Skeletal muscle satellite cell (primary cell): ENCODE results near the gene SV2B.

Experiments
- H3K27me3 ChIP-seq: 2 replicates; pipeline ENCODE4 v1.7.0; 2013; ENCODE audit warnings: low read length; ENCODE audit not compliant: control insufficient read depth, insufficient read depth
- H3K36me3 ChIP-seq: 2 replicates; pipeline ENCODE4 v1.7.0; 2013; ENCODE audit warnings: mild to moderate bottlenecking, control low read depth, low read length; ENCODE audit not compliant: insufficient read depth
- H3K4me1 ChIP-seq: 2 replicates; pipeline ENCODE4 v1.7.0; 2013; ENCODE audit warnings: low read length; ENCODE audit not compliant: control insufficient read depth, insufficient read depth
- H3K4me2 ChIP-seq: 2 replicates; pipeline ENCODE4 v1.7.0; 2013; ENCODE audit warnings: mild to moderate bottlenecking, low read length
- H3K4me3 ChIP-seq: 2 replicates; pipeline ENCODE4 v1.7.0; 2013; ENCODE audit warnings: low read length
- H3K9ac ChIP-seq: 2 replicates; pipeline ENCODE4 v1.7.0; 2013; ENCODE audit warnings: mild to moderate bottlenecking, low read depth, low read length, moderate library complexity
- H3K9me3 ChIP-seq: replicated peaks from 2 replicates; pipeline ENCODE4 v1.7.0; 2013; ENCODE audit warnings: mild to moderate bottlenecking, control low read depth, low read length

SV2B gene

DNA sequence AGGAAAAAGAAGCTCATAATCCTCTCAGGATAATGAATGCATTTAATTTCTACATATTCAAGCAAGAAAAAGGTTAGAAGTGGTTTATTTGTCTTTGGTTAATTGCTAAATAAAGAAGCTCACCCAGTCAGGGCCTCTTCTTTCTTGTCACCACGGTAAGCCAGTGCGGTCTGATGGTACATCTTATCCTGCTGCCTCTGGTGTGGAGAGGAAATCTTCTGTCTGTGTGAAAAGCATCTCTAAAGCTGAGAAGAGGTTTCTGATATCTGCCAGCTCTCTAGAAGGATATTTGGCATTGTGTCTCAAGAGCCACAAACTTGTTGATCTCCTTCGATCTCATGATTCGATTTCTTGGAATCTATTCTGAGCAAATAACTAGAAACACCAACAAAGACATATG is 144.9 kb downstream of the SV2B start:
- no peaks in the 10 kb centered on the region for H3K9me3 ChIP-seq
- H3K36me3 ChIP-seq = no peaks in the 10 kb centered on the region
- peaks cover 9% of the 10 kb centered on the region for H3K27me3 ChIP-seq
- no peak overlapping the region for H3K9ac ChIP-seq
- no peak overlapping the region for H3K4me3 ChIP-seq
- H3K4me2 ChIP-seq = no peak overlapping the region
- no peaks in the 10 kb centered on the region for H3K4me1 ChIP-seq

DNA sequence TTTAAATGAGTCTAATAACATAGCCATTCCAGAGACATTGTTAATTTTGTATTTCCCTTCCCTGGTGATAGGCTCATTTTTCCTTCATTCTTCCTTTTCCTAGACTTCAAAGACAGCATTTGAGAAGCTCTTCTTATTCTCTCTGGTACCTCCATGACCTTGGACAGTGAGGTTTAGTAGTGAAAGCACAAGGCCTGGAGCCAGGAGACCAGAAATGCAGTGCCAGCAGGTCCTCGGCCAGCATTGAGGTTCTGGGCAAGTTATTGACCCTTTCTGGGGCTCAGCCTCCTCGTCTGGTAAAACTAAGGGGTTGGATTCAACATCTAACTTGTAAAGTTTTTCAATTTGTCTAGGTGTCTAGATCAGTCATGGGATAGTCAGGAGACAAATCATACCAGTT is 146.9 kb downstream of the SV2B start:
- no peaks in the 10 kb centered on the region for H3K4me1 ChIP-seq
- no peaks in the 10 kb centered on the region for H3K36me3 ChIP-seq
- H3K4me2 ChIP-seq = no peak overlapping the region
- H3K27me3 ChIP-seq = peaks cover 4% of the 10 kb centered on the region
- no peak overlapping the region for H3K9ac ChIP-seq
- no peaks in the 10 kb centered on the region for H3K9me3 ChIP-seq
- H3K4me3 ChIP-seq = no peak overlapping the region

DNA sequence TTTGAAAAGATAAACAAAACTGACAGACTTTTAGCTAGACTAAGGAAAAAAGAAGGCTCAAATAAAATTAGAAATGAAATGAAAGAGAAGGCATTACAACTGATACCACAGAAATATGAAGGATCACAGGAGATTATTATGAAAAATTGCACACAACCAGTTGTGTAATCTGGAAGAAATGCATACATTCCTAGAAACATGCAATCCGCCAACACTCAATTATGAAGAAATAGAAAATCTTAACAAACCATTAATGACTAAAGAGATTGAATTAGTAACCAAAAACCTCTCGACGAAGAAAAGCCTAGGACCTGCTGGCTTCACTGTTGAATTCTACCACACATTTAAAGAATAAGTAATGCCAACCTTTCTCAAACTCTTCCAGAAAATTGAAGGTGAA is 149.5 kb downstream of the SV2B start:
- H3K9me3 ChIP-seq = no peaks in the 10 kb centered on the region
- H3K4me3 ChIP-seq = no peak overlapping the region
- H3K27me3 ChIP-seq = no peaks in the 10 kb centered on the region
- H3K4me1 ChIP-seq = no peaks in the 10 kb centered on the region
- H3K36me3 ChIP-seq = no peaks in the 10 kb centered on the region
- H3K4me2 ChIP-seq = no peak overlapping the region
- H3K9ac ChIP-seq = no peak overlapping the region

DNA sequence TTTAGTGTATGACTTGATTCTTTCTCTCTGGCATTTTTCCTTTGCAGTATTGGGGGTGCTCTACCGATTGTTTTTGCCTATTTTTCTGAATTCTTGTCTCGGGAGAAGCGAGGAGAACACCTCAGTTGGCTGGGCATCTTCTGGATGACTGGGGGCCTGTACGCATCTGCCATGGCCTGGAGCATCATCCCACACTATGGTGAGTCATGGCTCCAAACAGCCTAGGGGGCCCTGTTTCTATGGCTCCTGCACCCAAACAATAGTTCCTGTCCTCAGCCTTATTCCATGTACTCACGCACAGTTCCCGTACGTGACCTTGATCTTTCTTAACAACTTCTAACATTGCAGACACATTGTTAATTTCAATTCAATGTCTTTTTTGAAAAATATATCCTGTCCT is 152.3 kb downstream of the SV2B start:
- no peak overlapping the region for H3K9ac ChIP-seq
- no peak overlapping the region for H3K4me3 ChIP-seq
- H3K4me1 ChIP-seq = no peaks in the 10 kb centered on the region
- H3K27me3 ChIP-seq = no peaks in the 10 kb centered on the region
- no peaks in the 10 kb centered on the region for H3K9me3 ChIP-seq
- H3K36me3 ChIP-seq = no peaks in the 10 kb centered on the region
- no peak overlapping the region for H3K4me2 ChIP-seq

DNA sequence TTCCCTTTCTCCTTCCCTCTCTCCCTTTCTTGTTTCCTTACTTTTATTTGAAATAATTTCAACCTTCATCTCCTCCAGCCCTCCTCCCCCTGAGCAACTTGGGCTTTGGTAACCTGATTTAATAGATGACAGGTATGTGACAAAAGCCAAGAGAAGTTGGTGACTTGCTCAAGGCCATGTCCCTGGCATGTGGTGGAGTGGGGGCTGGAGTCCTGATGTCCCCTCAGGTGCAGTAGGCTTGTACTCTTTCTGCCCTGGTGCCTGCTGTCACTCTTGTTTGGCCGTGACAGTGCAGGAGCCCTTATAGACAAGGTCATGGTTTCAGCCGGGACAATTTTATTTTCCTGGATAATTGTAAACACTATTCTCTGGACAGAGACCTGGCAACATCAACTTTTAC is 152.7 kb downstream of the SV2B start:
- Histone ChIP-seq H3K36me3 (no peaks in the 10 kb centered on the region), H3K9ac (no peak overlapping the region), H3K27me3 (no peaks in the 10 kb centered on the region), H3K4me2 (no peak overlapping the region), H3K4me3 (no peak overlapping the region), H3K4me1 (no peaks in the 10 kb centered on the region), H3K9me3 (no peaks in the 10 kb centered on the region)

DNA sequence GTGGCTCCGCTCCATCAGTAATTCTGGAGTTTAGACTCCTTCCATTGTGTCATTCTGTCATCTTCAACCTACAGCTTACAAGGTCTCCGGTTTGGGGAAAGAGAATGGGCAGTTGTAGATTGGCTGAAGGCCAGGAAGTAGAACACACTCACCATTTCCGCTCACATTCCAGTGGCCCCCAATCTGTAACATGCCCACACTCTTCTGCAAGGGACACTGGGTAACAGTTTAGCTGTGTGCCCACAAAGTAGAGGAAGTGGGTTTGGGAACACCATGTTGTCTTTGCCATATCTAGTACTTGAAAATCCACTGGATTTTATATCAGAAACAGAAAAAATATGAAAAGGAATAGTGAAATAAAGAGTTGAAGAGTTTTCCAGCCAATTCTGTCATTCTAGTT is 153.5 kb downstream of the SV2B start:
- no peaks in the 10 kb centered on the region for H3K4me1 ChIP-seq
- no peaks in the 10 kb centered on the region for H3K27me3 ChIP-seq
- no peaks in the 10 kb centered on the region for H3K36me3 ChIP-seq
- H3K4me2 ChIP-seq = no peak overlapping the region
- no peak overlapping the region for H3K9ac ChIP-seq
- no peaks in the 10 kb centered on the region for H3K9me3 ChIP-seq
- no peak overlapping the region for H3K4me3 ChIP-seq

DNA sequence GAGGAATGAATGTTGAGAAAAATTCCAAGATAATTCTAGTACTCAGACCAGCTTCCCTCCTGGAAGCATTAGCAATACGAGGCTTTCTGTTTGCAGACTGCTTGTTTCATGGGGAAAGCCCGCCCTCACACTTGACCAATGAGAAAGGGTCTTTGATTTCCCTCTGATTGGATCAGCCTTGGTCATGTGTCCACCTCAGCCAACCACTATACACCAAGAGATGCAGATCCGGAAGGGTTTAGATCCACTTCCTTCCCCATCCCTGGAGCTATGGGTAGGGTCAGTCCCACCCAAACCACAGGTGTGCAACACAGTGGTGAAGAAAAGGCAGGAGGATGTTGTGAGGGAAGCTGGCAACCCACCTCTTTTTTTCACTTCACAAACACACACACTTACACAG is 154.7 kb downstream of the SV2B start:
- Histone ChIP-seq H3K27me3 (no peaks in the 10 kb centered on the region), H3K4me1 (no peaks in the 10 kb centered on the region), H3K36me3 (no peaks in the 10 kb centered on the region), H3K4me2 (no peak overlapping the region), H3K9ac (no peak overlapping the region), H3K9me3 (no peaks in the 10 kb centered on the region), H3K4me3 (no peak overlapping the region)

DNA sequence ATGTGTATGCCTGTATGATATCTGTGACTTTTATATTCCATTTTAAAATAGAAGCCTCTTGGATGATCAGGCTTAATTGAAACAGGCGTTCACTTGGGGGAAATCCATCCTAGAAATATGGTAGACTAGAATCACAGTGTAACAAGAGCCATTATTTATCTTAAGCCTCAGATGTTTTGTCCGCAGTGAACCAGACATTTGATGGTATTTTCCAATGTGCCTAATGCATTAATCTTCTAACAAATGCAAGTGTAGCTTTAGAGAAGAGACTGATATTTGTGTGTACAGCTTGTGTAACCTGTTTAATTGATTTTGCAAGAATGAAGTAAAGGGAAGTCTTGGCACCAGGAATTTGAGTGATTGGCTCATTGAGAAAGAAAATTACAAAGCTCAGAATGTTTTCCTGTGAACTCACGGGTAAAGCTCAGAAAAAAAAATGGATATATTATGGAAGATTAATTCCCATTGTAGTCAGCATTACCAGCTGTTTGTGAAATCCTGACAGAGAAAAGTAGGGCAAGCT is 155.7 kb downstream of the SV2B start:
- H3K9me3 ChIP-seq = no peaks in the 10 kb centered on the region
- H3K4me1 ChIP-seq = no peaks in the 10 kb centered on the region

DNA sequence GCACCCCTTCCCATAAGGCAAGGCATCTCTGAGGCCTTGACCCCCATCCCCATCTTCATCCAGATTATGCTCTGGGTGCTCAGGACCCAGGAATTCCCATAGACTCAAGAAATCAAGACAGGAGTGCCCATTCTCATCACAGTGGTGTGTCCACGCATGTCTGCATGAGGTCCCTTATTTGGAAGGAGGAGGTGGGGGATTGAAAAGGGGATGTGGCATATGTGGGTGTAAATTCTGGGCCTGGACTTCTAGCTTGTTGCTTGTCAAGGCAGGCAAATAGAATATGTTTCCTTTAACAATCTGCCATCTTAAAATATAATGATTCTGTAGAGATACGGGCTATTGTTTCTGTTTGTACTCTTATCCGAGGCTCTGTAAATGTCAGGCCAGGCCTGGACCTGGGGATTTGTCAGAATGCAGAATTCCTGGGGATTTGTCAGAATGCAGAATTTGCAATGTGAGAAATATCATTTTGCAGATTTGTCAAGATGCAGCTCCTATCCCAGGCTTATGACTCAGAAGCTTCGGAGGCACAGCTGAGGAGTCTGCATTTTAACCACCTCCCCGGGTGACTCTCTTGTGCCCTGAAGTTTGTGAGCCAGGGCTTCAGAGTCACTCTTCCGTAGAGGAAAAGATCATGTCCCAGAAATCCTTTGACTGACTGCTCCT is 157.8 kb downstream of the SV2B start:
- no peaks in the 10 kb centered on the region for H3K4me1 ChIP-seq
- no peaks in the 10 kb centered on the region for H3K9me3 ChIP-seq
- H3K27me3 ChIP-seq = peaks cover 3% of the 10 kb centered on the region
- H3K36me3 ChIP-seq = no peaks in the 10 kb centered on the region
- no peak overlapping the region for H3K4me3 ChIP-seq
- H3K9ac ChIP-seq = no peak overlapping the region
- H3K4me2 ChIP-seq = no peak overlapping the region

More for the DNA sequence above, 155.7 kb downstream of the SV2B start:
- H3K9ac ChIP-seq = no peak overlapping the region
- H3K4me3 ChIP-seq = no peak overlapping the region
- no peaks in the 10 kb centered on the region for H3K36me3 ChIP-seq
- H3K27me3 ChIP-seq = no peaks in the 10 kb centered on the region
- no peak overlapping the region for H3K4me2 ChIP-seq

DNA sequence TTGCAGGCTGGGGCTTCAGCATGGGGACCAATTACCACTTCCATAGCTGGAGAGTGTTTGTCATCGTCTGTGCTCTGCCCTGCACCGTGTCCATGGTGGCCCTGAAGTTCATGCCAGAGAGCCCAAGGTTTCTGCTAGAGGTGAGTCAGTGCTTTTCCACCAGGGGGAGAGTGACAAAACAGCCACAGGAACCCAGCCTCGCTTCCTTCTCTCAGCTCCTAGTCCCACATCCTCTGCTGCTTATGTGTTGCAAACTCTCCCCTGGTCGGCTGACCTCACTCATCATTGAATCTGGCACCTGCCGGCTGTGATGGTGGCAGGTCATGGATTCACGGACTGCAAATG is 158.3 kb downstream of the SV2B start:
- Histone ChIP-seq H3K9ac (no peak overlapping the region), H3K9me3 (no peaks in the 10 kb centered on the region), H3K4me1 (no peaks in the 10 kb centered on the region)

DNA sequence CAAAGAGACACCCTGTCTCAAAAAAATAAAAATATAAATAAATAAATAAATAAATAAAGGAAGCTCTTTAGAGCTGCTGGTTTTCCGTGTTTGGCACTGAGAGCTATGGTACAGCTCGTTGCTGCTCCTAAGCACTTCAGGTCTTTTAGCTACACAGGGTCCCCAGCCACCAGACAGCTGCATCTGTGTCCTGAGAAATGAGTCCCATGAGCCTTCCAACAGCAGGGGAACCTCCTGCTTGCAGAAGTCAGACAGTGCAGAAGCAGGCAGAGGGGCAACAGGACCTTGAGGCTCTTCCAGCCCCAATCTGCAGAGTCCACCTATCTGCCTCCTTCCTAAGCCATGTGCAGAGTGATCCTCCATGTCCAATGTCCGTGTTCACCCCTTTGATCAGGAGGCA is 159.0 kb downstream of the SV2B start:
- no peaks in the 10 kb centered on the region for H3K9me3 ChIP-seq
- H3K4me2 ChIP-seq = no peak overlapping the region
- H3K36me3 ChIP-seq = no peaks in the 10 kb centered on the region
- no peaks in the 10 kb centered on the region for H3K4me1 ChIP-seq
- H3K4me3 ChIP-seq = no peak overlapping the region
- H3K9ac ChIP-seq = no peak overlapping the region
- peaks cover 13% of the 10 kb centered on the region for H3K27me3 ChIP-seq

More for the DNA sequence above, 158.3 kb downstream of the SV2B start:
- Histone ChIP-seq H3K36me3 (no peaks in the 10 kb centered on the region), H3K4me3 (no peak overlapping the region), H3K27me3 (peaks cover 7% of the 10 kb centered on the region), H3K4me2 (no peak overlapping the region)

DNA sequence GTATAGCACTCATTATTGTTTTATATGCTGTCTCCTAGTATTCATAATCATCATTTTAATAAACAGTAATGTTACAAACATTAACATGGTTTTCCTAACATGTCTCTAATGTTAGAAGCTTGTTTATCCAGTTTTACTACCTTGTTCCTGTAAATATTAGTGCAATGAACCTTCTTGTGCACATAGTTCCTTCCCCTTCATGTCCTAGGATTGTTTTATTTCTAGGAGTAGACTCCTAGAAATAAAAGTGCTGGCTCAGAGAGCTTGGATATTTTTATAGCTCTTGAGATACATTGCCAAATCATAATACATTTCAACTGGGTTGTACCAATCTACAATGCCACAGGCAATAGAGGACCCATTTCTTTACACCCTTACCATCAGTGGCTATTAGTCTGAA is 161.3 kb downstream of the SV2B start:
- H3K4me1 ChIP-seq = no peaks in the 10 kb centered on the region
- no peaks in the 10 kb centered on the region for H3K9me3 ChIP-seq
- H3K4me3 ChIP-seq = no peak overlapping the region
- no peaks in the 10 kb centered on the region for H3K36me3 ChIP-seq
- no peak overlapping the region for H3K4me2 ChIP-seq
- H3K27me3 ChIP-seq = peaks cover 13% of the 10 kb centered on the region
- no peak overlapping the region for H3K9ac ChIP-seq
